Testis (tissue), 2 donors: ENCODE data around the gene KLHL1.
A peak's percentile ranks its signal among the peaks of the same experiment; 100 is the strongest.

Experiments used
- CTCF ChIP-seq, 3 experiments: fragments of 450-650 bp in 2 of 3; fragments of 200-600 bp in 1 of 3; sonication (generic) in 1 of 3; IDR thresholded peaks; one replicate each; pipeline ENCODE4 v1.5.1; 2016 to 2019; ENCODE audit warnings: antibody characterized with exemption in 3 of 3, mild to moderate bottlenecking in 2 of 3, moderate library complexity in 1 of 3
- POLR2A ChIP-seq: fragments of 450-650 bp; IDR thresholded peaks from one replicate; pipeline ENCODE4 v1.6.1; 2017; ENCODE audit warnings: antibody characterized with exemption, mild to moderate bottlenecking, moderate library complexity

- TF ChIP-seq CTCF (IDR thresholded peaks at IDR 0.05) (peak in 1 of 3 experiments; percentile 35), POLR2A (no peak)
Observed at GRCh38 chr13:70098669-70099068, 9.6 kb downstream of the KLHL1 start.
